Endodermal cell (in vitro differentiated cells): ENCODE results near the gene BOK. TPM values are rescaled to one million over a fixed set of nuclear protein-coding genes. Genes with fewer than 3 reads are reported as not detected.
"Not testable (repeated sequence)": the region's sequence is repeated elsewhere in the genome, so short reads cannot be mapped to it uniquely, and the experiment has no call there.

ENCODE experiments used
- DNase-seq: peaks from one replicate; pipeline ENCODE4 v3.0.0-alpha.2; 2017
- H3K27ac ChIP-seq: 2 replicates; pipeline ENCODE4 v1.5.1; 2013; ENCODE audit warnings: mild to moderate bottlenecking, low read depth, low read length, moderate library complexity
- H3K27me3 ChIP-seq: 2 replicates; pipeline ENCODE4 v1.6.1; 2013; ENCODE audit warnings: mild to moderate bottlenecking, low read length, moderate library complexity; ENCODE audit not compliant: insufficient read depth, control insufficient read depth, poor library complexity, severe bottlenecking
- H3K36me3 ChIP-seq: 2 replicates; pipeline ENCODE4 v1.7.0; 2013; ENCODE audit warnings: mild to moderate bottlenecking, low read length, moderate library complexity; ENCODE audit not compliant: control insufficient read depth, insufficient read depth
- H3K4me1 ChIP-seq: one replicate; pipeline ENCODE4 v1.7.0; 2013; ENCODE audit warnings: low read length; ENCODE audit not compliant: control insufficient read depth, insufficient read depth
- H3K4me3 ChIP-seq: 2 replicates; pipeline ENCODE4 v1.5.1; 2013; ENCODE audit warnings: mild to moderate bottlenecking, low read length, moderate library complexity
- H3K9ac ChIP-seq: 2 replicates; pipeline ENCODE4 v1.6.1; 2013; ENCODE audit warnings: mild to moderate bottlenecking, low read length, moderate library complexity; ENCODE audit not compliant: poor library complexity, severe bottlenecking; ENCODE audit errors: extremely low read depth
- H3K9me3 ChIP-seq: 2 replicates; pipeline ENCODE4 v1.6.1; 2013; ENCODE audit warnings: mild to moderate bottlenecking, low read length, moderate library complexity; ENCODE audit not compliant: control insufficient read depth
- H3K27ac Mint-ChIP-seq: 2 replicates; pipeline ENCODE4 v1.8.0; 2020; ENCODE audit warnings: mixed read lengths
- H3K27me3 Mint-ChIP-seq: 2 replicates; pipeline ENCODE4 v1.8.0; 2021; ENCODE audit warnings: mild to moderate bottlenecking, mixed read lengths; ENCODE audit not compliant: insufficient read depth
- H3K36me3 Mint-ChIP-seq: 2 replicates; pipeline ENCODE4 v1.8.0; 2020; ENCODE audit warnings: low read depth, mixed read lengths
- H3K4me1 Mint-ChIP-seq: 2 replicates; pipeline ENCODE4 v1.8.0; 2020; ENCODE audit warnings: mixed read lengths
- H3K4me3 Mint-ChIP-seq: 2 replicates; pipeline ENCODE4 v1.8.0; 2020; ENCODE audit warnings: mild to moderate bottlenecking, moderate library complexity, mixed read lengths
- H3K9me3 Mint-ChIP-seq: 2 replicates; pipeline ENCODE4 v1.8.0; 2020; ENCODE audit warnings: mild to moderate bottlenecking, mixed read lengths
- WGBS, 2 experiments: methylation state at CpG; one replicate each; pipeline versions ENCODE4 v1.1.5 to v1.1.7; 2013; ENCODE audit warnings: missing lambda C conversion rate in 2 of 2, mixed read lengths in 1 of 2; ENCODE audit not compliant: insufficient coverage in 1 of 2, insufficient read length in 1 of 2; 5-methylcytosine and 5-hydroxymethylcytosine counted together
- total RNA-seq, 2 donors: library from RNA; stranded (reverse); fragmentation: NEBNext Ultra II Directional in 1 of 2; extraction: Animal tissue kit (Norgen Biotek cat#: 25700) in 1 of 2; gene quantifications; 2 replicates in 1 of 2; 3 replicates in 1 of 2; pipeline ENCODE4 v1.2.1, GENCODE V29; 2021
- TF ChIP-seq, protein P1 (sequence below): fragments of 200-600 bp; sonication (generic); conservative IDR thresholded peaks from 2 replicates; pipeline ENCODE4 v1.5.0; 2021; ENCODE audit warnings: antibody characterized with exemption, mild to moderate bottlenecking

BOK gene
- total RNA-seq, 2 donors from 2014 or later, result 23.4 to 24.5 TPM

GRCh38 chr2:241586564-241587264, 28.2 kb downstream of the BOK start:
- Mint-ChIP-seq H3K4me1 (no peaks in the 10 kb centered on the region), H3K4me3 (no peak overlapping the region), H3K27ac (no peak overlapping the region), H3K9me3 (peaks cover 72% of the 10 kb centered on the region), H3K36me3 (peaks cover 58% of the 10 kb centered on the region), H3K27me3 (no peaks in the 10 kb centered on the region)
- no peak for DNase-seq
- Histone ChIP-seq H3K9me3 (peaks cover 76% of the 10 kb centered on the region), H3K36me3 (peaks cover 68% of the 10 kb centered on the region), H3K4me1 (no peaks in the 10 kb centered on the region), H3K27ac (no peak overlapping the region), H3K27me3 (no peaks in the 10 kb centered on the region), H3K9ac (no peak overlapping the region), H3K4me3 (peak overlapping the region; percentile 62)
- WGBS, 2 experiments, result 93 to 100% methylated on average over 2 of the region's 2 CpGs
- TF ChIP-seq, protein P1, sequence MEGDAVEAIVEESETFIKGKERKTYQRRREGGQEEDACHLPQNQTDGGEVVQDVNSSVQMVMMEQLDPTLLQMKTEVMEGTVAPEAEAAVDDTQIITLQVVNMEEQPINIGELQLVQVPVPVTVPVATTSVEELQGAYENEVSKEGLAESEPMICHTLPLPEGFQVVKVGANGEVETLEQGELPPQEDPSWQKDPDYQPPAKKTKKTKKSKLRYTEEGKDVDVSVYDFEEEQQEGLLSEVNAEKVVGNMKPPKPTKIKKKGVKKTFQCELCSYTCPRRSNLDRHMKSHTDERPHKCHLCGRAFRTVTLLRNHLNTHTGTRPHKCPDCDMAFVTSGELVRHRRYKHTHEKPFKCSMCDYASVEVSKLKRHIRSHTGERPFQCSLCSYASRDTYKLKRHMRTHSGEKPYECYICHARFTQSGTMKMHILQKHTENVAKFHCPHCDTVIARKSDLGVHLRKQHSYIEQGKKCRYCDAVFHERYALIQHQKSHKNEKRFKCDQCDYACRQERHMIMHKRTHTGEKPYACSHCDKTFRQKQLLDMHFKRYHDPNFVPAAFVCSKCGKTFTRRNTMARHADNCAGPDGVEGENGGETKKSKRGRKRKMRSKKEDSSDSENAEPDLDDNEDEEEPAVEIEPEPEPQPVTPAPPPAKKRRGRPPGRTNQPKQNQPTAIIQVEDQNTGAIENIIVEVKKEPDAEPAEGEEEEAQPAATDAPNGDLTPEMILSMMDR, result no peak

GRCh38 chr2:241589863-241590262, 31.3 kb downstream of the BOK start:
- not testable (repeated sequence) for H3K9ac ChIP-seq, H3K4me3 ChIP-seq, DNase-seq, H3K27ac ChIP-seq, H3K4me1 ChIP-seq, H3K27ac Mint-ChIP-seq, H3K27me3 ChIP-seq, H3K27me3 Mint-ChIP-seq, H3K4me3 Mint-ChIP-seq, H3K4me1 Mint-ChIP-seq
- Mint-ChIP-seq H3K36me3 (peaks cover 37% of the 10 kb centered on the region), H3K9me3 (peaks cover 43% of the 10 kb centered on the region)
- 87 to 90% methylated on average over 16 to 17 of the region's 17 CpGs for WGBS, 2 experiments
- Histone ChIP-seq H3K36me3 (peaks cover 38% of the 10 kb centered on the region), H3K9me3 (peaks cover 45% of the 10 kb centered on the region)

GRCh38 chr2:241590496-241591455, 32.2 kb downstream of the BOK start:
- H3K4me3 ChIP-seq, H3K4me3 Mint-ChIP-seq, H3K4me1 Mint-ChIP-seq, H3K4me1 ChIP-seq, H3K27me3 Mint-ChIP-seq, H3K9ac ChIP-seq, H3K27ac Mint-ChIP-seq, H3K27ac ChIP-seq, H3K27me3 ChIP-seq, DNase-seq: not testable (repeated sequence)
- WGBS, 2 experiments, result 85 to 87% methylated on average over 30 to 33 of the region's 33 CpGs
- Histone ChIP-seq H3K9me3 (peaks cover 37% of the 10 kb centered on the region), H3K36me3 (peaks cover 35% of the 10 kb centered on the region)
- peaks cover 35% of the 10 kb centered on the region for H3K9me3 Mint-ChIP-seq
- H3K36me3 Mint-ChIP-seq, result peaks cover 29% of the 10 kb centered on the region
